K562 (cell line): ENCODE measurements around the gene LIX1. TPM values are rescaled to one million over a fixed set of nuclear protein-coding genes. Genes with fewer than 3 reads are reported as not detected.

Experiments
- ATAC-seq: fragments of 200-7000 bp; cut with Tn5 transposase; 3 replicates; pipeline ENCODE4 v1.9.1; 2020; ENCODE audit warnings: moderate library complexity
- BruUV-seq: library from RNA; stranded (reverse); fragments of 400-500 nt; replicated peaks from 2 replicates; lab custom pipeline; 2021; lab: Mats Ljungman, UMichigan
- CTCF ChIA-PET: fragments of 300-600 bp; formaldehyde crosslinking; extraction: SDS; loops from one replicate; lab custom pipeline; 2021; ENCODE audit warnings: low intra/inter-chr PET ratio; lab: Yijun Ruan, JAX
- POLR2A ChIA-PET: fragments of 300-600, 350-650 bp; sonication (Branson Sonifier 250); formaldehyde crosslinking; extraction: SDS; loops from one replicate; lab custom pipeline; 2021; ENCODE audit warnings: antibody characterized with exemption, inconsistent platforms; lab: Yijun Ruan, JAX
- DNase-seq, 4 experiments: peaks; one replicate each; pipeline versions ENCODE4 v3.0.0 to v3.0.0-alpha.2; 2011 to 2018; ENCODE audit warnings: low spot score in 3 of 4, mixed read lengths in 3 of 4; ENCODE audit errors: extremely low read depth in 1 of 4
- FAIRE-seq: peaks from 2 replicates; lab custom pipeline; 2011; peaks lifted over from hg19 to GRCh38; lab: Jason Lieb, UNC
- H2AFZ ChIP-seq: 2 replicates; pipeline ENCODE4 v1.6.0; 2011; ENCODE audit warnings: low read depth, low read length, control low read depth, inconsistent platforms
- H3K27ac ChIP-seq: fragments of 200-600 bp; 3 replicates; pipeline ENCODE4 v1.8.0; 2011; ENCODE audit warnings: low read depth, mild to moderate bottlenecking, control low read depth, inconsistent platforms, low read length, moderate library complexity, mixed read lengths; ENCODE audit errors: extremely low read depth
- H3K27me3 ChIP-seq, 2 experiments: fragments of 300-600 bp in 1 of 2; 2 replicates in 1 of 2; 3 replicates in 1 of 2; pipeline versions ENCODE4 v1.6.0 to v1.8.0; 2011; ENCODE audit warnings: inconsistent platforms in 2 of 2, low read length in 2 of 2, mild to moderate bottlenecking in 1 of 2, mixed read lengths in 1 of 2, moderate library complexity in 1 of 2; ENCODE audit not compliant: control insufficient read depth in 2 of 2, insufficient read depth in 2 of 2
- H3K36me3 ChIP-seq: fragments of 300-600 bp; 3 replicates; pipeline ENCODE4 v1.8.0; 2011; ENCODE audit warnings: mild to moderate bottlenecking, low read length, inconsistent platforms; ENCODE audit not compliant: control insufficient read depth, insufficient read depth
- H3K4me1 ChIP-seq, 2 experiments: fragments of 200-600 bp in 1 of 2; replicated peaks in 1 of 2; 2 replicates in 1 of 2; 3 replicates in 1 of 2; pipeline versions ENCODE4 v1.5.1 to v1.8.0; 2011; ENCODE audit warnings: inconsistent platforms in 2 of 2, low read length in 2 of 2, mild to moderate bottlenecking in 1 of 2, mixed read lengths in 1 of 2, moderate library complexity in 1 of 2; ENCODE audit not compliant: control insufficient read depth in 2 of 2, insufficient read depth in 2 of 2
- H3K4me2 ChIP-seq: 2 replicates; pipeline ENCODE4 v1.6.1; 2011; ENCODE audit warnings: low read length, control low read depth, inconsistent platforms, mixed read lengths; ENCODE audit not compliant: insufficient read depth
- H3K4me3 ChIP-seq: fragments of 200-600 bp; sonication (generic), shearing (Covaris generic); 2 replicates; pipeline ENCODE4 v1.5.1; 2016; ENCODE audit warnings: control low read depth, inconsistent platforms
- H3K79me2 ChIP-seq: fragments of 200-600 bp; 3 replicates; pipeline ENCODE4 v1.8.0; 2011; ENCODE audit warnings: low read length, inconsistent platforms; ENCODE audit not compliant: control insufficient read depth, insufficient read depth
- H3K9ac ChIP-seq, 2 experiments: 2 replicates each; pipeline versions ENCODE4 v1.6.0 to v1.6.1; 2011; ENCODE audit warnings: low read depth in 2 of 2, low read length in 2 of 2, control low read depth in 1 of 2, inconsistent platforms in 1 of 2, mild to moderate bottlenecking in 1 of 2, mixed read lengths in 1 of 2; ENCODE audit not compliant: insufficient read depth in 1 of 2
- H3K9me1 ChIP-seq: one replicate; pipeline ENCODE4 v1.6.0; 2011; ENCODE audit warnings: inconsistent platforms, mild to moderate bottlenecking, low read length, moderate library complexity; ENCODE audit not compliant: control insufficient read depth, insufficient read depth
- H3K9me3 ChIP-seq: replicated peaks from 2 replicates; pipeline ENCODE4 v1.5.1; 2011; ENCODE audit warnings: low read depth, low read length, inconsistent platforms; ENCODE audit not compliant: control insufficient read depth, insufficient read depth
- H4K20me1 ChIP-seq: replicated peaks from 2 replicates; pipeline ENCODE4 v1.6.1; 2011; ENCODE audit warnings: low read length, inconsistent platforms, mixed read lengths; ENCODE audit not compliant: control insufficient read depth, insufficient read depth
- BRD4 ChIP-seq: fragments of 200-600 bp; sonication (generic); IDR thresholded peaks from 2 replicates; pipeline ENCODE4 v1.6.1; 2017; ENCODE audit warnings: inconsistent platforms
- CREB5 ChIP-seq: fragments of 250-450 bp; sonication (Bioruptor Pico); IDR thresholded peaks from 2 replicates; pipeline ENCODE4 v1.5.0; 2020; ENCODE audit warnings: mild to moderate bottlenecking
- CTCF ChIP-seq, 3 experiments: IDR thresholded peaks in 2 of 3; conservative IDR thresholded peaks in 1 of 3; 2 replicates each; pipeline ENCODE4 v1.5.1; 2011 to 2012; ENCODE audit warnings: low read length in 3 of 3, mild to moderate bottlenecking in 3 of 3, control low read depth in 2 of 3, improper control_type of control experiment in 1 of 3, inconsistent platforms in 1 of 3, low read depth in 1 of 3, mixed read lengths in 1 of 3, moderate library complexity in 1 of 3; ENCODE audit not compliant: insufficient read depth in 2 of 3
- HES1 ChIP-seq: fragments of 450-650 bp; IDR thresholded peaks from 2 replicates; pipeline ENCODE4 v1.6.1; 2016; ENCODE audit warnings: low read depth, mild to moderate bottlenecking, moderate library complexity
- HIVEP1 ChIP-seq: fragments of 250-450 bp; sonication (Bioruptor Pico); IDR thresholded peaks from 2 replicates; pipeline ENCODE4 v1.4.0; 2020; ENCODE audit warnings: mild to moderate bottlenecking
- KDM5B ChIP-seq: fragments of 200-600 bp; sonication (generic); IDR thresholded peaks from 2 replicates; pipeline ENCODE4 v1.6.1; 2012; ENCODE audit warnings: low read depth, mild to moderate bottlenecking, moderate library complexity, low read length, control low read depth, inconsistent platforms; ENCODE audit not compliant: insufficient replicate concordance
- NKRF ChIP-seq: fragments of 450-650 bp; IDR thresholded peaks from 2 replicates; pipeline ENCODE4 v1.6.1; 2016; ENCODE audit warnings: borderline replicate concordance
- NR3C1 ChIP-seq: sonication (generic); formaldehyde crosslinking; IDR thresholded peaks from 2 replicates; pipeline ENCODE4 v1.8.1; 2022; ENCODE audit warnings: missing genetic modification reagents
- PCBP2 ChIP-seq: fragments of 200-400 bp; formaldehyde crosslinking; IDR thresholded peaks from 2 replicates; pipeline ENCODE4 v1.6.1; 2018; ENCODE audit warnings: low read length, low read depth, mild to moderate bottlenecking, moderate library complexity; ENCODE audit not compliant: poor library complexity, severe bottlenecking
- SMAD4 ChIP-seq: fragments of 250-450 bp; sonication (Bioruptor Pico); conservative IDR thresholded peaks from 2 replicates; pipeline ENCODE4 v1.8.0; 2021; ENCODE audit warnings: inconsistent platforms, mild to moderate bottlenecking, moderate library complexity
- TAF15 ChIP-seq: fragments of 200-400 bp; formaldehyde crosslinking; IDR thresholded peaks from 2 replicates; pipeline ENCODE4 v1.6.1; 2017; ENCODE audit warnings: mild to moderate bottlenecking, low read depth, low read length, moderate library complexity
- THRAP3 ChIP-seq: fragments of 450-650 bp; IDR thresholded peaks from 2 replicates; pipeline ENCODE4 v1.6.1; 2016; ENCODE audit warnings: mild to moderate bottlenecking, inconsistent platforms, borderline replicate concordance
- WGBS: fragments of 100-300 bp; shearing (Covaris generic); methylation state at CpG from one replicate; pipeline ENCODE4 v1.1.6; 2016; ENCODE audit warnings: low coverage, mixed read lengths; ENCODE audit not compliant: insufficient coverage; ENCODE audit errors: missing lambda C conversion rate; 5-methylcytosine and 5-hydroxymethylcytosine counted together
- in situ Hi-C: fragments of 300-500 bp; cut with MboI; formaldehyde crosslinking; loops from 4 replicates; pipeline ENCODE4 v1.15.0; 2018; ENCODE audit warnings: inconsistent platforms, mixed read lengths
- intact Hi-C: fragments of 100-400 bp; cut with micrococcal nuclease; formaldehyde crosslinking; loops from 2 replicates; pipeline ENCODE4 v1.14.2; 2022
- polyA plus RNA-seq, 8 experiments: library from polyadenylated mRNA; depleted of rRNA in 4 of 8; stranded (reverse) in 5 of 8; unstranded in 3 of 8; fragments of >200 nt; fragmentation: Nextera tagmentation in 2 of 8; fragmentation: Illumina TruSeq in 1 of 8; extraction: Ambion mirVana in 2 of 8; extraction: Trizol in 1 of 8; gene quantifications; 2 replicates each; pipeline versions ENCODE4 v1.2.1 to v1.2.3, GENCODE V29; 2011 to 2014; ENCODE audit warnings: inconsistent platforms in 1 of 8, missing spikeins in 1 of 8
- total RNA-seq, 7 experiments: library from RNA; depleted of rRNA in 6 of 7; stranded (reverse); fragments of >200 nt in 6 of 7; fragmentation: Illumina TruSeq in 2 of 7; extraction: Trizol in 2 of 7; gene quantifications; 2 replicates each; pipeline versions ENCODE4 v1.2.1 to v1.2.3, GENCODE V29; 2011 to 2021; ENCODE audit warnings: low replicate concordance in 1 of 7

The LIX1 gene
- total and polyA plus RNA-seq, 9 of the 15 experiments (the other 6 are each of a cell fraction or from before 2014, with no cell fraction given) = 0.01 to 0.18 TPM; not detected in 7

GRCh38 chr5:97049175-97049574, 93.2 kb downstream of the LIX1 start:
- DNase-seq = no peak
- BruUV-seq = no TSS peak
- no peak overlapping the region for H3K4me3 ChIP-seq
- no peak overlapping the region for H2AFZ ChIP-seq
- no peak overlapping the region for H3K4me2 ChIP-seq
- no peaks in the 10 kb centered on the region for H4K20me1 ChIP-seq
- intact Hi-C loops = loop anchor here (5.0 to 10.0 kb wide), 2 partner anchors 297 to 434 kb away; no protein-coding TSS in a partner anchor
- no peaks in the 10 kb centered on the region for H3K9me3 ChIP-seq
- H3K27ac ChIP-seq = no peak overlapping the region
- H3K36me3 ChIP-seq = no peaks in the 10 kb centered on the region
- TF ChIP-seq HIVEP1 (CRISPR knock-in tag) (no peak), NR3C1 (no peak), THRAP3 (no peak), CREB5 (CRISPR knock-in tag) (no peak), PCBP2 (no peak), SMAD4 (no peak), BRD4 (no peak), HES1 (no peak), CTCF (IDR thresholded peaks at IDR 0.05 in 2 of 3, conservative IDR thresholded peaks at IDR 0.05 in 1 of 3; ENCODE audit: insufficient read depth in 2 of 3, low read depth in 1 of 3, low read length in 3 of 3) (no peak), TAF15 (no peak), NKRF (no peak), KDM5B (no peak)
- TF ChIP-seq, all 486 proteins: peak for 0
- H3K4me1 ChIP-seq = no peaks in the 10 kb centered on the region
- ATAC-seq (no peak), FAIRE-seq (no peak)
- 5% methylated on average over 7 of the region's 7 CpGs for WGBS
- in situ Hi-C loops = loop anchor here (5.0 kb wide), 1 partner anchor 88 kb away; no protein-coding TSS in a partner anchor
- no peaks in the 10 kb centered on the region; a peak in 1 of 5 replicates for H3K27me3 ChIP-seq
- ChIA-PET POLR2A (interaction anchor here (0.6 kb wide), 1 partner anchor 14 kb away, joined by 3 read pairs; no protein-coding TSS in a partner anchor), CTCF (no interaction called here)
- H3K79me2 ChIP-seq = no peaks in the 10 kb centered on the region
- no peaks in the 10 kb centered on the region for H3K9me1 ChIP-seq
- no peak overlapping the region for H3K9ac ChIP-seq
